Measurements from ENCODE around the gene DAPK1. TPM values are rescaled to one million over a fixed set of nuclear protein-coding genes. Genes with fewer than 3 reads are reported as not detected.

The DAPK1 gene
- total RNA-seq, 4 donors from 2014 or later: 8.8 to 18.3 (median 9.9) TPM

- DNase-seq (ENCODE audit: low spot score in 2 of 2): no peak
- intact Hi-C loops (cut with DNase I; ENCODE audit: low total_unique reads): no loop called here
- WGBS, 2 donors: 20% methylated on average over 3 of the region's 3 CpGs
- TF ChIP-seq CTCF (IDR thresholded peaks at IDR 0.05): no peak
- no peak overlapping the region for H3K4me3 ChIP-seq (ENCODE audit: low read depth, poor library complexity, severe bottlenecking)
Measured at GRCh38 chr9:87581513-87581912, 83.8 kb downstream of the DAPK1 start.

- TF ChIP-seq POLR2A (IDR thresholded peaks at IDR 0.05) (no peak), CTCF (IDR thresholded peaks at IDR 0.05) (no peak)
- intact Hi-C loops (cut with DNase I; ENCODE audit: low total_unique reads): no loop called here
- DNase-seq (ENCODE audit: low spot score in 2 of 2): no peak
- no peak overlapping the region for H3K4me3 ChIP-seq (ENCODE audit: low read depth, poor library complexity, severe bottlenecking)
- 80 to 86% methylated on average over 10 of the region's 10 CpGs for WGBS, 2 donors
Measured at GRCh38 chr9:87581949-87582637, 84.4 kb downstream of the DAPK1 start.

GRCh38 chr9:87584326-87584725 is 86.7 kb downstream of the DAPK1 start:
- intact Hi-C loops (cut with DNase I; ENCODE audit: low total_unique reads): no loop called here
- H3K4me3 ChIP-seq (ENCODE audit: low read depth, poor library complexity, severe bottlenecking): no peak overlapping the region
- DNase-seq (ENCODE audit: low spot score in 2 of 2): no peak
- TF ChIP-seq CTCF (IDR thresholded peaks at IDR 0.05) (no peak), POLR2A (IDR thresholded peaks at IDR 0.05) (no peak)

- TF ChIP-seq POLR2A (IDR thresholded peaks at IDR 0.05) (no peak), CTCF (IDR thresholded peaks at IDR 0.05) (no peak)
- intact Hi-C loops (cut with DNase I; ENCODE audit: low total_unique reads): no loop called here
- no peak overlapping the region for H3K4me3 ChIP-seq (ENCODE audit: low read depth, poor library complexity, severe bottlenecking)
- no peak for DNase-seq (ENCODE audit: low spot score in 2 of 2)
- 87 to 89% methylated on average over 5 of the region's 5 CpGs for WGBS, 2 donors
Measured at GRCh38 chr9:87585123-87585855, 87.6 kb downstream of the DAPK1 start.

- no peak for TF ChIP-seq CTCF (IDR thresholded peaks at IDR 0.05)
- no peak for TF ChIP-seq POLR2A (IDR thresholded peaks at IDR 0.05)
- no peak for DNase-seq (ENCODE audit: low spot score in 2 of 2)
- no peak overlapping the region for H3K4me3 ChIP-seq (ENCODE audit: low read depth, poor library complexity, severe bottlenecking)
- 85% methylated on average over 9 of the region's 9 CpGs for WGBS, 2 donors
- intact Hi-C loops (cut with DNase I; ENCODE audit: low total_unique reads): no loop called here
Measured at GRCh38 chr9:87586731-87587355, 89.2 kb downstream of the DAPK1 start.
